ENCODE measurements around the gene OSMR. TPM values are rescaled to one million over a fixed set of nuclear protein-coding genes. Genes with fewer than 3 reads are reported as not detected.

Gene OSMR
- polyA plus RNA-seq, 4 donors, result 7.8 to 11.4 (median 10.4) TPM

DNA sequence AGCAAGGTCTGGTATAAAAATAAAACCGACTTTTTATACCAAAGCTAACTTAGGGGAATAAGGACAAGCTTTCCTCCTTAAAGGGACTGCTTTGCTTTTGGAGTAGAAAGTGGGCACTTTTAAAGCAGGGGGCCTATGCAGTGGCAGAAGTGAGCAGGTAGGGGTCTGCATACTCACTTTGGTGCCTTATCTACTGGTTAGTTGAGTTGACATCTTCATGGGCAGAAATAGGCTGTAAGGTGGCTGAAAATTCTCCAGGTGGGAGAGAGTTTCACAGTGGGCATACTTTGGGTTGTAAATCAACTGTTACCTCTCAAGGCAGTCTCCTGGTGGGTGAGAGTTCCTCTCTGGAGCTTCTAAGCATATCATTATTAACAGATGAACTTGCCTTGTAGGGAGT, 24.8 kb downstream of the OSMR start:
- DNase-seq (ENCODE audit: low read depth in 4 of 4, low spot score in 2 of 4), result no peak

DNA sequence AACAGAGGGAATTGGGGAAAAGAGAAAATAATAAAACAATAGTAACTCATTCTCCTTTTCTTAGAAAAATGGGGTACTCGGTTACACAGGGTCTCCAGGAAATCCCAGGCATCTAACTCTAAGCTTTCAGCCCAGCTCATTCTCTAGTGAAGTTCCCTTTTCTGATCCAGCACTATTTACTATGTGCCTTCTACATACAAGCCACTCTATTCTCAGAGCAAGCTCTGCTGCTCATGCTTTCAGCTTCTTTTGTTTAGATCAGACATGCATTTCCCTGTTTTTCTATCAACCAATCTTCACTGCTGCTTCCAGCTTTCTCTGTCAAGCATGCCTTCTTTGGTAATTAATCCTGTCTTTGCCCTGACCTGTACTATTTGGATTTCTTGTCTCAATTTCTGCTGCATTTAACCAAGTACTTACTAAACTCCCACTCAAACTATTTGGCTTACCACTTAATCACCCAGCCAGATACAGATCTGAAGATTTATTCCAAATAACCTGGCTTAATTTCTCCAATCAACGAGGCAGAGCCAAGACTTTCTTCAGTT, 25.3 kb downstream of the OSMR start:
- peak in 1 of 4 donors; percentile 34 for DNase-seq (ENCODE audit: low read depth in 4 of 4, low spot score in 2 of 4)

DNA sequence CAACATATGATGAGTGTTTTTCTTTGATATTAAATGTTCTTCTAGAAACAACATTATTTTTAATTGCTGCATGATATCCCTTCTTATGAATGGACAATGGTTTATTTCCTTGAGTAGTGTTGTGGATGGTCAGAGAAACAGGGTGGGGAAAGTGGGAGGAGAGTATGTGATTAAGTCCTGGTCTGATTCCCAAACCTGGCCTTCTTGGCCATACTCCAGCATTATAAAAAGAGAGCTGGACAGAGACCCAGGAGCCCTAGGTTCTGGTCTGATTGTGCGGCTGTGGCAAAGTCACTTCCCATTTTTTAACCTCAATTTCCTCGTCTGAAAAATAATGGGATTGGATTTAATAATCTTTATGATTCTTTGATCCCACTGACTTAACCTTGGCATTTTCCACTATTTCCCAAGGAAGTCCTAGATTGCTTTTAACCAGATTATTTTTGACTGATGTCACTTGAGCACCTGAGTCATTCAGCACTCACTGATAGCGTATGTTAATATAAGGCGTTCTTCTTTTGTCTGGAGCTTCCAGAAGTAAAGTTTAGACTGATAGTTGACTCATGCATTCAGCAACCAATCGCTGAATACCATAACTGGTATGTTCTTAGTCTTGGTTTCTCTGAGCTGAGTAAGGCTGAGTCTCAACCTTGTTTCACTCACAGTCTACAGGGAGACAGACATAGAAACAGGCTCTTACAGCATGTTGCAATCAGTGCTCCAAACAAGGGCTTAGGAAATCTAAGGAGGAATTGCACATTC, 26.2 kb downstream of the OSMR start:
- no peak for DNase-seq (ENCODE audit: low read depth in 4 of 4, low spot score in 2 of 4)

DNA sequence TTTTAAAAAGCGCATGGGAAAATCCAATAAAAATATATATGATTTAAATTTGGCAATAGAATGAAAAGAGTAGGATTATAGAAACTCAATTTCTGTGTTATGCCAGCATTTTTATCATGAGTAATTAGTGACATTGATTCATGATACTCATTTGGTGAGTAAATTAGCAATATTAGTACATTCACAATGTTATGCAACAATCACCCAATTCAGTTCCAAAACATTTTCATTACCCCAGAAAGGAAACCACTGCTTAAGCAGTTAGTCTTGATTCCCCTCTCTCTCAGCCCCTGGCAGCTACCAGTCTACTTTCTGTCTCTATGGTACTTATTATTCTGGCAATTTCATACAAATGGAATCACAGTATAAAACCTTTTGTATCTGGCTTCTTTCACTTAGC, 27.0 kb downstream of the OSMR start:
- no peak for DNase-seq (ENCODE audit: low read depth in 4 of 4, low spot score in 2 of 4)

DNA sequence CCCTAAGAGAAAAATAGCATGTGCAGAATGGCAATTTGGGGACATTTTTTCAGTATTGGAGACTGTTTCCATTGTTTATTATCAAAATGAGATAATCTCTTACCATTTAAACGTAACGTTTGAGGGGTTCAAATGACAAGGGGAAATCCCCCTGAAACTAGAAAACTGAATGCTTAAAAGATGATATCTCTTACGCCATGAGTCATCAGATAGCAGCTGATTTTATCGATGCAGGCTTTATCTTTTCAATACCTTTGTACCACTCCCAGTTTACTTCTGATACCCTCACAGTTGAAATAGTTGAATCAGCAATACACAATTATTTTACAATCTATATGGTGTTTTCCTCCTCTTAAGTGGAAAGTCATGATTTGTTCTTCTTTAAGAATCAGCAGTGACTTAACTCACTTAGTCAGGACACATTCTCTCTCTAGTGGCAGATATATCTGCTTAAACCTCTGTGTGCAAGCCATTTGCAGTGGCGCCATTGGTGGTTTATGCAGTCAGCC, 29.2 kb downstream of the OSMR start:
- DNase-seq (ENCODE audit: low read depth in 4 of 4, low spot score in 2 of 4), result no peak

DNA sequence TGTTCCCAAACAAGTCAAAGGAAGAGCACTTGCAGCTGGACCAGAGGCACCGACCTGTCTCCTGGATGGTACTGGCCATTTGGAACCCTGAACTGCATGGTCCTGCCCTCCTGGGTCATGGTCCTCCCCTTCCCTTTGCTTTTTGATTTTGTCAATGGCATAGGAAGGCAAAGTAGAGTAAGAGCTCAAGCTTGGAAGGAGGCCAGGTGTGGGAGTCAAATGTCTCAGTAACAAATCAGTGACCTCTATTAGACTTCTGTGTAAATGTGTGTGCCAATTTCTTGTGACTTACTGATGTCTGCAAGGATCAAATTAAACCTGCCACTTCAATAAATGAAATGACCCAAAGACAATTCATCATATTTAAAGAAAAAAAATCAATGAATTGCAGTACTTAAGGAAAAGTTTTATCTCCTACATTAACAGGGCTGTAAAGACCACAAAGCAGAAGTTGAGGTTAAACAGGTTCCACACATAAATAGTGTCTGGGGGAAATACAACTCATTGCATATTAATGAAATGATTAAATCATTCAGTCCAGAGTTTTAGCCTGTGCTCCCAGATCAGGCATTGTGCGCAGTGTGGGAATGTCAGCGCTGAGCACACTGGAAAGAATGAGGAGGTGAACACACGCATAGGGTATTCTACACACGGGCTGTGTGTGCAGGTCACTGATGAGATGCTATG, 32.7 kb downstream of the OSMR start:
- DNase-seq (ENCODE audit: low read depth in 4 of 4, low spot score in 2 of 4), result peak in 1 of 4 donors; percentile 11

DNA sequence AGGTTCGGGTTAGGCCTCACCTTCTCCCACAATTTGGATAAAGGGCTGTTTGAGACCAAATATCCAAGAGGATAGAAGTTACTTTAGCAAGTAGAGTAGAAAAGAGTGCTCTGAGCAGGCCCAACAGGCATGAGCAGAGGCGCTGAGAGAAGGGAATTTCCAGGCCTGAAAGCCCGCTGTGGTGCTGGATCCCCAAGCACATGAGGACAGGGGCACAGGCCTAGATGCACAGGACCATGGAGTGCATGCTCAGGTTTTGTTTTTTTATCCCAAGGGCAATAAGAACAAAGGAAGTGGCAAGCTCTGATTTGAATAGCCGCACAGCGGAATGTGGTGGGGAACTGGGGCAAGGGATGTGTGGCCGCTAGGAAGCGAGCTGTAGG, 33.3 kb downstream of the OSMR start:
- no peak for DNase-seq (ENCODE audit: low read depth in 4 of 4, low spot score in 2 of 4)

DNA sequence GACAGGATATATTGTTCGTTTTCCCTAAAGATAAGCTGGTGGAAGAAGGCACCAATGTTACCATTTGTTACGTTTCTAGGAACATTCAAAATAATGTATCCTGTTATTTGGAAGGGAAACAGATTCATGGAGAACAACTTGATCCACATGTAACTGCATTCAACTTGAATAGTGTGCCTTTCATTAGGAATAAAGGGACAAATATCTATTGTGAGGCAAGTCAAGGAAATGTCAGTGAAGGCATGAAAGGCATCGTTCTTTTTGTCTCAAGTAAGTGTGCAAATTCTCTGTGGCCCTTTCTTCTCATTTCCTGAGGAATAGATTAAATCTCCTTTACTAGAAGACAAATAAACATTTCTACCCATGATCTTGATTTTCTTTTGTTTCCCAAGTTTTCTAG, 38.0 kb downstream of the OSMR start:
- no peak for DNase-seq (ENCODE audit: low read depth in 4 of 4, low spot score in 2 of 4)

DNA sequence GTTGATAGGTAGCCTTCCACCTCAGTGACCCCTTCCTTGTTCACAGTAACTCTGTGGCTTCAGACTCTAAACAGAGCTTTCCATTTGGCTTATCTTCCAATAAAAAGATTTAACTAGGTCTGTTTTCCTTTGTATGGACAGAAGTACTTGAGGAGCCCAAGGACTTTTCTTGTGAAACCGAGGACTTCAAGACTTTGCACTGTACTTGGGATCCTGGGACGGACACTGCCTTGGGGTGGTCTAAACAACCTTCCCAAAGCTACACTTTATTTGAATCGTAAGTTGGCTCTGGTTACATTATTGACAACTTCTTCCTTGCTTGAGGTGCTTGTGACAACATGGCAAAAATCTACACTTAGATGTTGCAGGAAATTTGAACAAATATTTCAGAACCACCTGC, 39.4 kb downstream of the OSMR start:
- DNase-seq (ENCODE audit: low read depth in 4 of 4, low spot score in 2 of 4), result no peak

DNA sequence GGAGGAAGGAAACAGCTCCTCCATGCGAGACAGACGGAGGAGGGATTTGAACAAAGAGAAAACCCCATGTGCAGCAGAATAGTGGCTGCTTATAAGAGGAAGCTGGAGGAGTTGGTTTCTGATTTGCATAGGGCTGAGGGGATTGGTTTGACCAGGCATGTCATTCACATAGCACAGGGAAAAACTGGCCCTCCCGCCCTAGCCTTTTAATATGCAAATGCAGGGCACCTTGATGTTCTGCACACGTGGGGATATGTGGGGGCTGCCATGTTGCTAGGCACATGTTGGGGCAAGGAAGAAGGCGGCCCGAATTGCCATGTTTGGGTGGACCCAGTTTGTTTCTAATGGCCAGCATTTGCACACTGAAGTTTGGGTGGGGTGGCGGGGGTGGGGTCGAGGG, 42.2 kb downstream of the OSMR start:
- no peak for DNase-seq (ENCODE audit: low read depth in 4 of 4, low spot score in 2 of 4)

DNA sequence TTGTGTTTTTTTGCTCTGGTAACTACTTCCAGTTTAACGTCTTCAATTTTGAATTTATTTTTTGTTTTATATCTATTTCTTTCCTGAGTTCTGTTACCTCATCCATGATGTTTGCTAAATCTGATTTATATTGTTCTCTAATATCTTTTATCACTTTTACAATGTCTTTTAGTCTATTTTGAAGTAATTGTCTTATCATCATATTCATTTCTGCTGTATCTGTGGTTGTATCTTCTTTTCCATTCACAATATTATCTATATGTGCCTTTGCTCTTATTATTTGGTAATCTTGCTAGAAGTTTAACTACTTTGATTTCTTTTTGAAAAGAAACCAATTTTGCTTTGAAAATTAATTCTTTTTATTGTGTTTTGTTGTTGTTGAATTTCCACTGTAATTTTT, 43.6 kb downstream of the OSMR start:
- no peak for DNase-seq (ENCODE audit: low read depth in 4 of 4, low spot score in 2 of 4)

DNA sequence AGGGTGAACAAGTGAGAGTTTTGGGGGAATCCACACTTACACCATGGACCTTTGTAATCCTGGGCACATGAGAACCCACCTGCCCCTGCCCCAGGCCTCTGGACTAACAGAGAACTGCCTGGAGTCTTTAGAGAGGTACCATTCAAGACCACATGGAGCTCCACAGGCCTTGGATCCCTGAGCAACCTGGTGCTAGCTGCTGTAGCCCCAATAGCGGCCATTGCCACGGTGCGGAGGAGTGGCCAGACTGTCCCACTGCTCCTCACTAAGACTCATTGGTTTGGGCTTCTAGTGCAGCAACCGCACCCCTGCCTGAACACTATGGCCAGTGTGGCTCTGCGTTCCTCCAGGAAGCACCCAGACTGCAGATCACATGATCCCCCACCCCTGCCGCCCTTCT, 45.8 kb downstream of the OSMR start:
- DNase-seq (ENCODE audit: low read depth in 4 of 4, low spot score in 2 of 4), result no peak

DNA sequence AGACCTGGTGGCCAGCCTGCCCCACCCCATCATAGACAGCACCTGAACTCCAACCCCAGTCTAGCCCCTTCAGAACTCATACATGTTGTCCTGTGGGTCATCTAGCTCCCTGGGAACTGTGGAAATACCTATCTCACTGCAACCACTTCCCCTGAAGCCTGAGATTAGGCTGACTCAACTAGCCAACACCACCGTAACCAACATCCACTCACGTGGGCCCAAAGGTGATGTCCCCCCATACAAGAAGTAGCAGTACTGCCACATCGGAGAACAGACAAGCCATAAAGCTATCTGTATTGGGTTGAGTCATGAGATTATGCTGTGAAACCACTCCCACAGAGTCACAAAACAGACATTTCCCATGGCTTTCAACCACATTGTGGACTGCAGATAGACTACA, 46.6 kb downstream of the OSMR start:
- DNase-seq (ENCODE audit: low read depth in 4 of 4, low spot score in 2 of 4), result no peak

DNA sequence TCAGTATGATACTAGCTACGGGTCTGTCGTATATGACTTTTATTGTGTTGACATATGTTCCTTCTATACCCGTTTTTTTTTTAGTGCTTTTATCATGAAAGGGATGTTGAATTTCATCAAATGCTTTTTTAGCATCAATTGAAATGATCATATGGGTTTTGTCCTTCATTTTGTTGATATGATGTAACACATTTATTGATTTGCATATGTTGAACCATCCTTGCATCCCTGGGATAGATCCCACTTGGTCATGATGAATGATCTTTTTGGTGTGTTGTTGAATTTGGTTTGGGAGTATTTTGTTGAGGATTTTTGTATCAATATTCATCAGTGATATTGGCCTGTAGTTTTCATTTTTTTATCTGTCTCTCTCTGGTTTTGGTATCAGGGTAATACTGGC, 50.9 kb downstream of the OSMR start:
- DNase-seq (ENCODE audit: low read depth in 4 of 4, low spot score in 2 of 4), result no peak

DNA sequence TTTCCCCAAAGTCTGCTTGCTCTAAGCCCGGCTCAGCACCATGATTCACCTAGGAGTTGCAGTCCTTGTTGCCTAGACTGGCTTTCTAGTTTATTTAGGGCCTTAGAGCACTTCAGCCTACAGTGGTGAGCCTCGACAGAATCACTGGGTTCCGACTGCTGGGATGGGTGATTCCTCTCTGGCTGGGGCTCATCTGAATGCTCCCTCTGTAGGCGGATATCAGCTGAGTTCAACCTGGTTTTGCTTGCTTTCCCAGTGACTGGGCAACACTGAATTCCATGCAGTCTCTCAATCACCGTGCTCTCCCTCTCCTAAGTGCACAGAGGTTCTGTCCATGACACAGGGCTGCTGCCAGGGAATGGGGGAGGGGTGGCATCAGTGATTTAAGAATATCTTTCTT, 54.1 kb downstream of the OSMR start:
- DNase-seq (ENCODE audit: low read depth in 4 of 4, low spot score in 2 of 4), result no peak

DNA sequence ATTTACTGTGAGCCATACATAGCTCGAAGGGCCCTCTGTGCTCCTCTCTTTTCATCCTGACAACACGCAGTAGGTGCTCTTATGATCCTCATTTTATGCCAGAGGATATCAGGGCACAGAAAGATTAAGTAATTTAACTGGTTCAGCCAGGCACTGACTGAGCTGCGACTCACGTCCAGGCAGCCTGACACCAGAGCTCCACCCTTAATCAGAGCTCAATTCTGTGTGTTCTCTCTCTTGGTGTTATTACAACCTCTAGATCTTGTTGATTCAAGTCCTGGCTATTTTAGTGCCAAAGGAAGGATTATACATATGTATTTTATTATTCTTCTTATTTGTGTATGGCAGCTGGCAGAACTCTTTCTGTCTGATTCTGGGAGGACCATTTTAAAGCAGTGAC, 59.7 kb downstream of the OSMR start:
- DNase-seq (ENCODE audit: low read depth in 4 of 4, low spot score in 2 of 4), result no peak

DNA sequence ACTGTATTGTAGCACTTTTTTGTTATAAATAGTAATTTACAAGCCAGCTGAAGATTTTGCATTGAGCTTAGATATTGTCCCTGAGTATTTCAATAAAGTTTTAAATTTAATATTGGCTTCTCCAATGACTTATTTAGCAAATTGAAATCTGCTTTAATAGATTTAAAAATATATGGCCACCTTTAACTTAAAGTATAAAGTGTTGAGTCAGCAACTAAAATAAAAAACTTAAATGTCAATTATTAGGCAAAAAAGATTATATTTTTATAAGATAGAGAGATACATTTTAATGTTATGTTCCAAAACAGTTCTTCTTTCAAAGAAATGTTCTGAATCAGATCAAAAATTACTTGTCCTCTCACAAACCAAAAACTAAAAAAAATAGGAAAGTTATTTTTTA, 60.7 kb downstream of the OSMR start:
- no peak for DNase-seq (ENCODE audit: low read depth in 4 of 4, low spot score in 2 of 4)

DNA sequence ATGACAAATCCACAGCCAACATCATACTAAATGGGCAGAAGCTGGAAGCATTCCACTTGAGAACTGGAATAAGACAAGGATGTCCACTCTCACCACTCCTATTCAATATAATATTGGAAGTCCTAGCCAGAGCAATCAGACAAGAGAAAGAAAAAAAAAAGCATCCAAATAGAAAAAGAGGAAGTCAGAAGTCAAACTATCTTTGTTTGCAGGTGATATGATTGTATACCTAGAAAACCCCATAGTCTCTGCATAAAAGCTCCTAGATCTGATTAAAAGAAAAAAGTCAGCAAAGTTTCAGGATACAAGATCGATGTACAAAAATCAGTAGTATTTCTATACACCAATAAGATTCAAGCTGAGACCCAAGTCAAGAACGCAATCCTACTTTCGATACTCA, 66.1 kb downstream of the OSMR start:
- DNase-seq (ENCODE audit: low read depth in 4 of 4, low spot score in 2 of 4), result no peak

DNA sequence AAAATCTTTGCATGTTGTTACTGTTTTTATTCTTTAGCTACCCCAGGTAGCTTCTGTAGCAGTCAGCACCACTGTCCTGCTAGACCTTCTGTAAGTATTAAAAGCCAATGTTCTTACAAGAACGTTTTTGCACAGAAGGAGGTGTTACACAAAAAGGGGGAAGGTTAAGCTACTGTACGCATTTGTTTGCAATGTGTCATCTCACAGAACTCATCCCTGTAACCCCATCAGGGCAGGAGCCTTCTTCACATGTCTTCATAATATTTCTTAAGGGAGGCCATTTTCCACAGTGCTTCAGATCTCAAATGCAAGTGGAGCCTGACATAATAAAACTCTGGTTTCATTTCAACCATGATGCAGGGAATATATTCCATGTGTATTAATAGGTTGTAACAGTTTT, 67.9 kb downstream of the OSMR start:
- DNase-seq (ENCODE audit: low read depth in 4 of 4, low spot score in 2 of 4), result no peak

DNA sequence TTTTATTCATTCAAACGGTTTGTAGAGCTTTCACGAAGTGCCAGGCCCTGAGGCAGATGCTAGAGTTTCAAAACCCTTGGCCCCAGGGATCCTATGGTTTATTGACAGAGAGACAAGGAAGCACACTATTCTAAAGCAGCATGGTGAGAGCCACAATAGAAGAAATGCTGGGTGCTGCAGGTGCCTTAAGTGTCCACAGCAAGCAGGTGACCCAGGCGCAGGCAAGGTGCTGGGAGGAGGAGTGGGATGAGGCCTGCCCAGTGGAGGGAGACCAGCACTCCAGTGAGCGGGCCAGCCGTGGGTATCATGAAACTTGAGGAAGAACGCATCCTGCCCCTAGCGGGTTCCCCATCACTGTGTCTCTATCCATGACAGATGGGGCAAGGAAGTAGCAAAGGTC, 71.0 kb downstream of the OSMR start:
- no peak for DNase-seq (ENCODE audit: low read depth in 4 of 4, low spot score in 2 of 4)

DNA sequence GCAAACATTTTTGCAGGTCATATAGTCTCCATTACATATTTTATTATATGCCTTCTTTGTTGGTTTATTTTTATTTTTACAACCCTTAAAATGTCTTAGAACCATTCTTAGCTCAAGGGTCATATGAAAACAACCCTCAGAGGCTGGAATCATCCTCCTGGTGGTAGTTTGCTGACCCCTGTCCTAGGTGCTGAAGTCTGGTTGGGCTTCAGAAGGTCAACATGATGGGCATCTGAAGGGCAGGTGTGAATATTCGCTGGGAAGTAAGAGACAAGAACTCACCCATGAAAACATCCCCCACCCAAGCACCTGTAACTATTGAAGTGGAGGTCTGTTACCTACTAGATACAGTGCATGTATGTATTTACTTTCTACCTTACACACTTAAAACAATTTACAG, 75.4 kb downstream of the OSMR start:
- DNase-seq (ENCODE audit: low read depth in 4 of 4, low spot score in 2 of 4), result peak in 1 of 4 donors; percentile 10

DNA sequence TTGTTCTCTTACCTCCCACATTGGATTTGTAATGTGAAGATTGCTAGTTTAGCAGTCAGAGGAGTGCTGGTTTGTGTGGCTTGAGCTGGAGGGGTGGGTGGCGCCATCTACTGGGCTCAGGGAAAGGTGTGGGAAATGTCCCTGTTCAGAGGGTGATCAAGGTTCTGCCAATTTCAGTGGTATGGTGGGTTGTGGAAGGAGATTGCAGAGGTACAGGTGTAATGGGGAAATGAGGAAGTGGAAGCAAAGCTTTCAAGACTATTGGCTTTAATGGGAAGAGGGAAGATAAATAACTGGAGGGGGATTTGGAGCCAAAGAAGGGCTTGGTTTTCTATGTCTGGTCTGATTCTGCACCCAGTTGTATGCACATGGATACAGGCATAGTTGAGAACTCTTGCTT, 76.4 kb downstream of the OSMR start:
- peak in 2 of 4 donors; percentile 5 to 40 for DNase-seq (ENCODE audit: low read depth in 4 of 4, low spot score in 2 of 4)
